GM12892 (cell line): ENCODE measurements around the gene COMP.
"Not testable (repeated sequence)": the region's sequence is repeated elsewhere in the genome, so short reads cannot be mapped to it uniquely, and the experiment has no call there.

Experiments used
- DNase-seq: peaks from one replicate; pipeline ENCODE4 v3.0.0; 2011; ENCODE audit not compliant: insufficient read length
- FAIRE-seq: peaks from 2 replicates; lab custom pipeline; 2011; peaks lifted over from hg19 to GRCh38; lab: Jason Lieb, UNC
- POLR2A ChIP-seq: IDR thresholded peaks from 2 replicates; pipeline ENCODE4 v1.6.1; 2011; ENCODE audit warnings: low read depth, low read length, control low read depth
- POLR2AphosphoS5 ChIP-seq: IDR thresholded peaks from 2 replicates; pipeline ENCODE4 v1.6.1; 2011; ENCODE audit warnings: low read depth, low read length, control low read depth
- TAF1 ChIP-seq: IDR thresholded peaks from 2 replicates; pipeline ENCODE4 v1.6.1; 2011; ENCODE audit warnings: low read depth, mild to moderate bottlenecking, control low read depth, low read length, borderline replicate concordance

Gene COMP

GRCh38 chr19:18736415-18737336, 54.4 kb downstream of the COMP start:
- no peak for FAIRE-seq
- no peak for DNase-seq
- TF ChIP-seq POLR2A (no peak), TAF1 (no peak), POLR2AphosphoS5 (no peak)

GRCh38 chr19:18735752-18736151, 55.4 kb downstream of the COMP start:
- FAIRE-seq (no peak), DNase-seq (no peak)
- TF ChIP-seq POLR2AphosphoS5 (no peak), TAF1 (no peak), POLR2A (no peak)

DNA sequence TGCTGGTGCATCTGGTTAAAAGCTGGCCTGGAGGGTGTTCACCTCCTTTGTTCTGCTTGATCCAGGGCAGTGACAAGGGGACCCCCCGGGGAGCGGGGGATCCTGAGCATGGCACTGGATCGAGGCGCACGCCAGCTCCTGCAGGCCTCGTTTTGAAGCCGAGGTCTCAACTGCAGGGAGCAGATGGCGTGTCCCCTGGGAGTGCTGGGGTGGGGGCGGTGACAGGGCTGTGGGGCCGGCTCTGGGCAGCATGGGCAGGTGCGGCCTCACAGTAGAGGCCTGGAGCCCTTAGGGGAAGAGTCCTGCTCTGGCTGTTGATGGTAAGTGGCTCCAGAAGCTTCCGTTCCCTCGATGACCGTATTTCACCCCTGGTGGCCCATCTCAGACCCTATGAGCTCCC, 55.8 kb downstream of the COMP start:
- TF ChIP-seq POLR2A (no peak), TAF1 (no peak), POLR2AphosphoS5 (no peak)
- FAIRE-seq = no peak
- no peak for DNase-seq

DNA sequence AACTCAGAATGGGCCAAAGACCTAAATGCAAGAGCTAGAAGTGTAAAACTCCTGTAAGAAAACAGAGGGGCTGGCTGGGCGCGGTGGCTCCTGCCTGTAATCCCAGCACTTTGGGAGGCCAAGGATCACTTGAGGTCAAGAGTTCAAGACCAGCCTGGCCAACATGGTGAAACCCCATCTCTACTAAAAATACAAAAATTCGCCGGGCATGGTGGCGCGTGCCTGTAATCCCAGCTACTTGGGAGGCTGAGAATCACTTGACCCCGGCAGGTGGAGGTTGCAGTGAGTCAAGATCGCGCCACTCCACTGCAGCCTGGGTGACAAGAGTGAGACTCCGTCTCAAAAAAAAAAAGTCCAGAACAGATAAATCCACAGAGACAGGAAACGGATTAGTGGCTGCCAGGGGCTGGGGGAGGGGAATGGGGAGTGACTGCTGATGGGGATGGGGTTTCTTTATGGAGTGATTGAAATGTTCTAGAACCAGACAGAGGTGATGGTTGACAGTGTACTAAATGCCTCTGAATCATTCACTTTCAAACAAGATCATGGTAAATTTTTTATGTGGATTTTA, 57.3 kb downstream of the COMP start:
- FAIRE-seq, DNase-seq: not testable (repeated sequence)

GRCh38 chr19:18733196-18733647, 57.9 kb downstream of the COMP start:
- TF ChIP-seq POLR2AphosphoS5 (no peak), POLR2A (no peak), TAF1 (no peak)
- DNase-seq (no peak), FAIRE-seq (no peak)
